Measurements from ENCODE around the gene FERMT2.

The FERMT2 gene

DNA sequence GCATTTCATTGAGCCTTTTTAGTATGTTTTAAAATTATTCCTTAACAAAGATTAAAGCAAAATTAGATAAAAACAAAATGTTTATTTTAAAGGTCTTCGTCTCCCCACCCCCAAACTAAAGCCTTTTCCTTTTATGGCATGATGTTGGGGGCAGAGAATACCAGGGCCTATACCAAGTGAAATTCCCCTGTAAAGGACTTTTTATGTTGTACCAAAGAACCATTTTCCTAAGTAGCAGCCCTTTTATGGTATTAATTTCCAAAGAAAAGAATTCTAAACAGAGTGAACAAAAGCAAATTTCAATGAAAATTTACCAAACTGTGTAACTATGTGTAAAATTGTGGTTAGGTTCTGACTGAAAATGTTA lies 87.5 kb downstream of the FERMT2 start:
- DNase-seq (ENCODE audit: low spot score): no peak

DNA sequence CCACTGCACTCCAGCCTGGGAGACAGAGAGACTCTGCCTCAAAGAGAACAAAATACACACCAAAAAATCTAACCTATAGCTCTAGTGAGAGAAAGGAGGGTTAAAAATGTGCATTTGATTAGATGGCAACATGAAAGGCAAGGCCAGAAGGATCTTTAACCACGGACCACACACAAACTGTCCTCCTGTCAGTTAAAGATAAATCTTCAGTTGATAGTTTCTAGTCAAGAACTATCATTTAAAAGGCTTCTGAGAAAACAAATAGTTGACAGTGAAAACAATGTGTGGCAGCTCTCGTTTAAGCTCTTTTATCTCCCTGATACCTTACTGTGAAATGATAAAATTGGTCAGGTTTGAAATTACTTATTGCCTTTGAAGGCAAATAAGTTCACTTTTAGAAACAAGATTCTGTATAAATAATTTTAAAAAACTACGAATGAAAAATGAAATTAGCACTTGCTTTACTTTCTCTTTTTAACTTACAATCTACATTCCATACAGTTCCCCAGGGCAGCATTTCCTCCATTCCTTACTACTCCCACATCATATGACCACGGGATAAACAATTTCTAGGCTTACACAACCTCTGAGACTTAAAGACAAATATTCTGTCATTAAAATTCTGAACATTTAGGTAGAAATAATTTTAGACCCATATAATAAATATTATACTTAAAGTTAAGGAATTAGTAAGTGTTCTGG lies 88.1 kb downstream of the FERMT2 start:
- no peak for DNase-seq (ENCODE audit: low spot score)

DNA sequence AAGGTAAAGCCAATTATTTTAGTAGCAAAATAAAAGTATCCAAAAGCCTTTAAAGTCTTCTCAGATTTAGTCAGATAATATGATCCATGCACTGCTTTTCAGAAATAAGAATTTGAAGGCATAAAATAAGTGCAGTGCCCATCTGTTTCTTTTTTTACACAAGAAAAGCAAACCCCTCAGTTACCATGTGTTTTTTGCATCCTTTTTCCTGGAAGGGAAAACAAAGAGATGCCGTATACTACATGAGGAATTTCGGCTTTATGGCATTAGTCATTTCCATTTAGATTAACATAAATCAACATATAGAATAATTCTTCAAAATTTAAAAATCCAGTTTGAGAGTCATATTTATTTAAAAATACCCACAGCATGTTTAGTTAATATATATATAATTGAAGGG lies 89.4 kb downstream of the FERMT2 start:
- no peak for DNase-seq (ENCODE audit: low spot score)

DNA sequence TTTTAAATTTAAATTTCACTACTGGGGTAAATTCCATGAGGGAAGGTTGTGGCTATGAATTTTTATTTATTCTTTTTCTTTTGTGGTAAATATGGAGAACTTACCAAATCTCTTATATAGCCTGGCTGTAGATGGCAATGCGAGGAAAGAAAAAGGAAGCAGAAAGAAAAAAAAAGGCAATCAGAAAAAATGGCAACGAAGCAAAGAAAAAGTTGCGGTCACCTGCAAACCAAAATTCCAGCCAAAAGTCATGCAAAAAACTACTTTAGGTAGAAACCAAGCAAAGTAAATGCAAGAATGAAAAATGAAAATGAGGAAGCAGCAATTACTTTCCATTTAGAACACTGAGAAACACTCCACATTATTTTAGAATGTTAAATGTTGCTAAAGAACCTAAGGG lies 89.9 kb downstream of the FERMT2 start:
- DNase-seq (ENCODE audit: low spot score): no peak

DNA sequence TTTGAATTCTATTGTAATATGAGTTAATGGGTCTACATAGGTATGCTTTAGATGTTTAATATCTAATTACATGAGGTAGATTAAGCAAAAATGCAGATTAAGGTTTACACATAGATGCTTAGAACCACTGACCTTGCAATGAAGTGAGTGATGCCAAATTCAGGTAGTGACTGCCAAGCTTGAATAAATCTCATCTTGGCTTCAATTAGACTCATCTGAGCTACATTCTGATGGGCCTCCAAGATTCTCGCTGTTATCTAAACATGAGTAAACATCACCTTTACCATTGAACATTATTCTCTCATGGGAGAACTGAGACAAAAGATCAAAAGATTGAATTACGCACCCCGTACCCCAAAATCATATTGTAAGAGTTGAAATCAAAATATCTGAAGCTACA lies 90.6 kb downstream of the FERMT2 start:
- DNase-seq (ENCODE audit: low spot score): no peak

DNA sequence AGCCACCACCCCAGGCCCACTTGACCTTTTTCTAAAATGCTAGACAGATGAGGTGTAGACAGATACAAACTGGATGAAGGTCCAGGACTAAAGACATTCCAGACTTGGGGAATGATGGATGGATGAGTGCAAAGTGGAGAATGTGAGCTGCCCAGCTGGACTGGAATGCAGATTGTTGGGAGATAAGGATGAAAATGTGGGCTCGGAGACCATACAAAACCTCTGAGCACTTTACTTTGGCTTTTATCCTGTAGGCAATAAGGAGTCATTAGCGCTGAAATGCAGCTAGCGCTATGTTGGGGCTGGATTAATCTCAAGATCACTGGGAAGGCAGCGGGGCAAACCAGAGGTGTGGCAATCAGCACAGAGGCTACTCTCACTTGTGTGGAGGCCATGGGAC lies 94.7 kb downstream of the FERMT2 start:
- DNase-seq (ENCODE audit: low spot score): no peak

DNA sequence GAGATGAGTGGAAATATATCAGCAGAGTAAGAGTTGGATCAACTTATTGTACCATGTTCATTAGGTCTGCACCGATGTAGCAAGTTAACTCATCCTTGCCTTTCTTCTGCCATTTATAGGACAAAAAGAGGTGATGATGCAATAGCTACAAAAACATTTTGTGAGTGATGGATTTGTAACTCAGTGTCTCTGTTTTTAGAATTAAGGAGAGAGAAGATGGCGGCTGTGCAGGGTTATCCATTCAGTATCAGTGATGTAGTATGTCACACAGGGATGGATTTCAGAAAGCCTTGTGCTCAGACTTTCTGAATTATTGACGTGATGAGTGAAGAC lies 97.4 kb downstream of the FERMT2 start:
- no peak for DNase-seq (ENCODE audit: low spot score)

DNA sequence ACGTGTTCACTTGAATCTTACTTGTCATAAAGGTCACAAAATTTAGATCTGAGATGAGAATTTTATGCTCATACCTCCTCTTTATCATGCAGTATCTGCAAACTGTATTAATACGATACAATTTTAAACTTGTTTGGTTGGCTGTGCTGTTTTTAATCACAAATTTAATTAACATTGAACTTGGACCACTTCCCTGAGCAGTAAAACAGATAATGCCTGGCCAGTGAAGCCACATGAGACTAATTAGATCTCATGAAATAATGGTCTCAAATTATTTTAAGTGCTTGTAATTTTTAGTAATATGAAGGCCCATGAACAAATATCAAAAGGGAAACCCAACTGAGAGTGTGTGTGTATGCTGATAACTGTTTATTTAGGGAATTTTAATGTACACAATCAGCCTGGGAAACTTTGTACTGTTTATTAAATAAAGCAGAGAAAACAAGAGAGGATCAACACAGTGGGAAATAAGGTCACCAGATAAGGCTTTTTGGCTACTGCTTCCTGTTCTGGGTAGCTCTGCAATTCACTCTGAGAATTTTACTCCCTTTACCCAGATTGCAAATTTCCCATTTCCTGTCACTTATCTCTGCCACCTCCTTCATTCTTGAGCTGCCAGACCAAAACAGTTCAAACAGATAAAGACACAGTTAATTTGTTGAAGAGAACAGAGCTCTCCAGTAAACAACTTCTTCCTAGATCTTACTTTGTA lies 97.9 kb downstream of the FERMT2 start:
- no peak for DNase-seq (ENCODE audit: low spot score)

DNA sequence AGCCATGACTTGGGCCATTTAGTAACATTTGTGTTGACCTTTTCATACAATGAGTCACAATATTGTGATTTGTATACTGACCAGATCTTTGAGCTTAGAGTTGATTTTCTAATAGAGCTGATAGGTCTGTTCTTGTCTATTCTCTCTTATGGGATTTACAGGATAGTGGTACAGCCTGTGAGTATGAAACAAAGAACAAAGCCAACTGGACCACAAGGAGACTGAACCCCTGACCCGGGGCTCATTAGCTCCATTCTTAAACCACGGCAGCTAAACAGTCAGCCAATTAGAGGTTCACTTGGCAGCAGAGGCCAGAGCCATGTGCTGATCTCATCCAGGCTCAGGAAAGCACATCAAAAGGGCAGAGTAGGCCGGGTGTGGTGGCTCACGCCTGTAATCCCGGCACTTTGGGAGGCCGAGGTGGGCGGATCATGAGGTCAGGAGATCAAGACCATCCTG lies 100.4 kb downstream of the FERMT2 start:
- peak; percentile 39 for DNase-seq (ENCODE audit: low spot score)

DNA sequence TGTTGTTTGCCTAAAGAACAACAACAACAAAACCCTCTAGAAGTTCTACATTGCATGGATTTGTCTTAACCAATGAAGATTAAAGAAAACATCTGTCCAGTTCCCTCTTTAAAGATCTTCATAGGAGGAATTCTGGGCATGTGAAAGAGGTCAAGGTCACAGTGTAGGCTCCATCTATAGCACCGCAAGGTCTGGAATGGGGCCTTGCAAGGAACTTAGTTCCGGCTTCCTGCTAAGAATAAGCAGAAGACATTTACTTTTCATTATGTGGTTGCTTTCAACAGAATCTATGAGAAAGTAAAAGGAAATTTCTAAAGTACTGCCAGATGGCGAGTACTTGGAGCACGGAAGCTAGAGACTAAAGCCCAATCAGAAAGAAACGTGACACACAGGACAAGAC lies 102.2 kb downstream of the FERMT2 start:
- DNase-seq (ENCODE audit: low spot score): no peak

DNA sequence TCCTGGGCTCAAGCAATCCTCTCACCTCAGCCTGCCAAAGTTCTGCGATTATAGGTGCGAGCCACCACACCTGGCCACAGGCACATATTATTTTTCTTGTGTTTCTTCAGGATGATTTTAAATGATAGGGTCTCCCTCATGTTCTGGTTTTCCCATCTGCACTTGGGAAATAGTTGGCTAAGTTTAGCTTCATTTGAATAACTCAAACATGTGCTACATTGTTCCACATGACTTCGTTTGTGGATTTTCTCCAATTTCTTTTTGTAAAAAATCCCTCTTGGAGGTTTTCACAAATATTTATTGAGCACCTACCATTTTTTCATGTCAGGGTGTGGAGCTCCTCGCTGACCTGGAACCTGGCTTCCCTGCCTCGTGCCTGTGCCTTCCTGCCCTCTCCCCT lies 104.3 kb downstream of the FERMT2 start:
- no peak for DNase-seq (ENCODE audit: low spot score)

DNA sequence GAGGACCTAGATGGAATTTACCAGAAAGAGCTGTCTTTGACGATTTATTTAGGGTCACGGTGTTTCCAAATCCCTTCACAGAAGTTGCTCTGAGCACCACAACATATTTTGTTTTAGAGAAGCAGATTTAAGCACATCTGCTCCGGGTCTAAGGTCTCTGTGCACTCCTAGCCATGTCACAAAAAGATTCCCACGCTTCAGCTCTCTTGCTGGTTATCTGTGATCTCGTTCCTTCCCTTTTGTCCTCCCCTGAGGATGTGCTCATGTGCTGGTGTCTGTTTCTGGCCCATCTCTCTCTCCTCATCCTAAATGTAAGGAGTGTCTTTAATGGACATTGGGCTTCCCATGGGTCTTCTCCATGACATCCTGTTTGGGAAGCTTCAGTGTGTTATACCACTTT lies 105.8 kb downstream of the FERMT2 start:
- no peak for DNase-seq (ENCODE audit: low spot score)

DNA sequence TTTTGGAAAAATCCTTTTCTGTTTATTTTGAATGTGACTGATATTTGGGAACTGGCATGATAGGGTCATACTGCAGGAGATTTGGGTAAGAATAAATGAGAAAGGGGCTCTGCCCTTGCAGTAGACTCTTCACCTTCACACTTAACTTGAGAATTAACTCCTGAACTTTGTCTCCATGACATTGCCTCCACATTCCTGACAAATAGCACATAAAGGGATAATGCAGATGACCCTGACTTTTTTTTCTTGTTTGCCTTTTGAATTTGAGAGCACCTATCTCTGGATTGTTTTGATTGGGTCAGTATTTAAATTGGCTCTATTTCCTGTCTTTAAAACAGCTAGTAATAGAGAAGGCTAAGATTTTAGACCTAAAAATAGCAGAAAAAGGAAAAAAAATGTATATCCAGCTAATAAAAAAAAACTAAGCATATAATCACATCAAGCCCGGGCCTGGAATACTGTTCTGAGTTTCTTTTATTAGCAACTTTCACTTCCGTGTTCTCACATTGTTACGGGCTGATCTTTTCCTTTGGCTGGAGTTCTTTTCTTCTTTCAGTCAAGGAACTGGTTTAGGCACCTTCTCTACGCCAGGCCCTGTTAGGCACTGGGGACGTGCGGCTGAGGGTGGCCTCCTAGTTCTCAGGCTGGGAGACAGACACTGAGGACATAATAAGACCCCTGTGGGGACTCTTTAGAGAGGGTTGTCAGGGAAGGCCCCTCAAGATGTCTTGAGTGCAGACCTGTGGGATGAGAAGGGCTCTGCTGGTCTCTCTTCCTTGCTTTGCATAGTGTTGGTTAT lies 106.4 kb downstream of the FERMT2 start:
- DNase-seq (ENCODE audit: low spot score): no peak

DNA sequence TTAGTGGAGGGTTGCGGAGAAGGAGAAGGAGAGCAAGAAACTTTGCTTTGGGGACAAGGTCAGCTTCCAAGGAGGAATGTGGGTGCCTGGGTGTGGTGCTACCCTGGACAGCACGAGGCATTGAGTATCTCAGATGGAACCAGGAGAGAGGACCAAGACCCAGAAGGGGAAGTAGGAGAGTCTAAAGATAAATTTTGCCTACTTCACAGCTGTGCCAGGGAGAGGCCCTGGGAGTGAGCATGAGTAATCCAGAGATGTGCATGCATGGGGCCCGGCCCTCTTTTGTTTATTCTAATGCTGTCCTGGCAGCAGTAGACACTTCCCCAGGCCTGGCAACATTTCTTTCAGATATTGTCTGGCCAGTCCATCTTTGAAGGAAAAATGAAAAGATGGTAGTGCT lies 110.0 kb downstream of the FERMT2 start:
- peak; percentile 50 for DNase-seq (ENCODE audit: low spot score)

DNA sequence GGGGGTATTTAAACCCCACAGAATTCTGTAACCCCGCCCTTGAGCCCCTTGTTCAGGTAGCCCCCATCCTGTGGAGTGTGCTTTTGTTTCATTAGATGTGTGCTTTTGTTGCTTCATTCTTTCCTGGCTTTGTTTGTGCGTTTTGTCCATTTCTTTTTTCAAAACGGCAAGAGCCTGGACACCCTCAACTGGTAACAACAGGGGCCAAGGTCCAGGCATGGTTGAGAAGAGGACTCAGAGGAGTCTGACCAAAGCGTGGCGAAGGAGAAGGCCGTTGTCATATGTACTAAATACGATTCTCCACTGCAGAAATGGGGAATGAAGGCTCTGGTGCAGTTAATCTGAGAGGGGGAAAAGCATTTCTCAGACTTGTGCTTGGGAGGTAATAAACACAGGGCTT lies 113.4 kb downstream of the FERMT2 start:
- no peak for DNase-seq (ENCODE audit: low spot score)

DNA sequence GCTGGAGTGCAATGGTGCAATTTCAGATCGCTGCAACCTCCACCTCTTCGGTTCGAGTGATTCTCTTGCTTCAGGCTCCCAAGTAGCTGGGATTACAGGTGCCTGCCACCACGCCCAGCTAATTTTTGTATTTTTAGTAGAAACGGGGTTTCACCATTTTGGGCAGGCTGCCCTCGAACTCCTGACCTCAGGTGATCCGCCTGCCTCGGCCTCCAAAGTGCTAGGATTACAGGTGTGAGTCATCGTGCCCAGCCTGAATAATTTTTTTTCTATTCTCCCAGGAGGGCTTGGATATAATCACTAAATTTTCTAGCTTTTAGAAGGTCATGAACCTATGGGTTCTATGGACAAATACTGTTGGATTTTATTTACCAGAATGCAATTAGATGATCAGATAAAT lies 114.8 kb downstream of the FERMT2 start:
- no peak for DNase-seq (ENCODE audit: low spot score)

DNA sequence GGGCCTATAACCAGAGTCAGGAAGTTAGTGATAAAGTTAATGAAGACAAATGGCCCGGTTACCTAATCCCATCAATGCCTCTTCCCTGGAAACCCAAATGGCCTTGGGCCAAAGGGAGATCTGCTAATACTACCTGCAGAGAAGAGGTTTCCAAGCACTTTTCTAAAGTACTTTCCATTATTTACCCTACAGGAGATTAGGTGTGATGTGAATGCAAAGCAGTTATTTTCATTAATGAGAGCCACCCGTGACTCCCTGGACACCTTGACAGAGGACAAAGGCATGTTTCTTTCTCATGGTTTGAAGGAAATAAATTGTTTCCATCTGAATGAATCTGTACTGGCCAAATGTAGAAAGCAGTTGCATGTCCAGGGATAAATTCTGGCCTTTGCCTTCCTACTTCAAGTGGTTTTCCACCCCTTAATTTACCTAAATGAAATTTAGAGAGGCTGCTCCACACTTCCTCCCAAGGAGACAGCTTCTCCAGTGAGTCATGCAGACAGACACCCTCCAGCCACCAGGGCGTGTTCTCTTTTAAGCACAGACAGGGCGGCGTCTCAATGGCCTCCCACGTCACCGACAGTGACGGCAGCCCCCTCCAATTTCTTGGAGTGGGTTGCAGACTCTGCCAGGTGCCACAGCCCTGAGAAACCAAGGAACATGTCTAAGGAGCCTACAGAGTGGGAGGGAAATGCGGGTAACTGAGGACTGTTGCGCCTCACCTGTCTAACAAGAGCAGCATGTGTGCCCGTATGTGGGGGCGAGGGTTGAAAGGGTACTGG lies 115.5 kb downstream of the FERMT2 start:
- peak; percentile 67 for DNase-seq (ENCODE audit: low spot score)

DNA sequence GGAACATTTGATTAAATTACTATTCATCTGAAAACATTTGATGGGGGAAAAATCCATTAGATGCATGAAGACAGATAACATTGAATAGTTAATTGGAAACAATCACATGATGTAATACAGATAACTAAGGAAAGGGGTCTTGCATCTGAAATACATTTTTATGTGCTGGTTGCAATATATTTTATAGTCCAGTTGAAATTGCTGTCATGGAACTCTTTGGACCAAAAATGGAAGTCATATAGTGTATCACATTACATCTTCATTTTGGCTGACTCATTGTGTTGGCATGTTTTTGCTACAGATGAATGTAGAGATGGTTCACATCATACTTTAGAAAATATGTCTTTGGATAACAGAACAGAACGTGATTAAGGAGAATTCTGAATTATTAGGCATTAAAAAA lies 116.4 kb downstream of the FERMT2 start:
- DNase-seq (ENCODE audit: low spot score): peak; percentile 42

DNA sequence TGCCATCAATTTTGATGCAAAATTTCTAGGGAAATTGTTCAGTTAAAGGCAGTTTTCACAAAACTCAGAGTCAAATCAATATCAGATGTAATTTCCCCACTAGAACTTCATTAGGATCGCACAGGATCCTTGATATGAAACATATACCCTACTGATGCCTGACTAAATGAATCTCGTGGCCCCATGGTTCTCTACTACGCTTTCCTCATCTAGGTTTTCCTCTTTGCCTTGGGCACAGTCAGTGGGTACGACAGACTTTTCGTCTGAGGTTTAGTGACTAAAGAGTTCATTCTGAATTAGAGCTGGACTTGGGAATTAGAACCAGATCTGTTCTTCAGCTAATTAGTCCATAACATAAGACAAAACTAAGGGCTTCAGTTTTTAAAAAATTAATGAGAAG lies 117.0 kb downstream of the FERMT2 start:
- DNase-seq (ENCODE audit: low spot score): no peak

DNA sequence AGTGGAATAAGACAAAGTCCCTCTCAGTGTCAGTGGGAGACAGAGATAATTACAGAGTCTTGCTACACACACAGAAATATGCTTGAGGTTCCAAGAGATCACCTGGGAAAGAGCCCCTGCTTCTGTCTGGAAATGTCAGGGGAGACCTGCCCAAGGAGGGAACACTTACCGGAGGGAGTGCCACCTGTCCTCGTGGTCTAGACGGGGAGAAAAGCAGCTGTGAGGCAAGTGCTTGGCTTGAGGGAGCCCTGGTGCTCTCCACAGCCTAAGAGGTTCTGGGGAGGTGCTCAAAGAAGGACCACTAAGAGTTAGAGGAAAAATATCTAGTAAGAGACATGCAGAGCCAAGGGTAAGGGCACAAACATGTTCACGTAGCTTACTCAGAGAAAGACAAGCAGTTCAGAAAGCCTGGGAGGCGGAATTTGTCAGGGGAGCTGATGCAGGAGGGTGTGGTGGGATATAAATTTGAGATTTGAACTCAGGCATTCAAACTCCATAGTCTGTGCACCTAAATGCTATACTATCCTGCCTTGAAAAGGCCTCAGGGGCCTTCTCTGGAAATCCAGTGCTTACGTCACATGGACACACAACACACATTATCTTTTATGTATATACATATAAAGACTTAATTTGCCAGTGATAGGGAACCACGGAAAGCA lies 121.2 kb downstream of the FERMT2 start:
- DNase-seq (ENCODE audit: low spot score): no peak

DNA sequence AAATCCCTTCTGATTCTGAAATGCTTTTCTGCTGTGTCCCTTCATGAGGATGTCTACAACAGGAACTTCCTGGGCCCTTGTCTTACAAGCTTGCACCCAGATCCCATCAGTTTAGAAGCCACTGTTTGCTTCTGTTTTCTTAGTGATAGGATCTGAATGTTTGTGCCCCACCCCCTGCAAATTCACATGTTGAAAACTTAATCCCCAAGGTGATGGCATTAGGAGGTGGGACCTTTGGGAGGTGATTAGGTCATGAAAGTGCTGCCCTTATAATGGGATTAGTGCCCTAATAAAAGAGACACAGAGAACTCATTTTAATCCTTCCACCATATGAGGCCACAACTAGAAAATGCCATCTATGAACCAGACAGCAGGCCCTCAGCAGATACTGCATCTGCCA lies 123.4 kb downstream of the FERMT2 start:
- DNase-seq (ENCODE audit: low spot score): no peak

DNA sequence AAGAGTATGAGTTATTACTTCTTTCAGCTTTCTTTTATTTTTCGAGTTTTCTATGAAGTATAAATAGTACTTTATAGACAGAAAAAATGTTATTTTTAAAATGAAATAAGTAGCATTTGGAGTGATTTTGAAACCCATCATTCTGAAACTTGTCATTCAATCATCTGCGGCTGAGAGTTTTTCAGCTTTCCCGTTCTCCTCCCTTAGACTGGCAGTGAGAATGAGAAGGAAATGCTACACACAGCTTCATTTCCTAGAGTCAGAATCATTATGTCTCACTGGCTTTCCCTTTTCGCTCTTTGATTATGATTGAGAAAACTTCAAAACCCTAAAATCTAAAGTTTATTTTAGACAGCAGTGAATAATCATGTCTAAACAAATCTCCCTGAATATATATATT lies 125.8 kb downstream of the FERMT2 start:
- no peak for DNase-seq (ENCODE audit: low spot score)
